ENCODE measurements around the gene SYNE4. TPM values are rescaled to one million over a fixed set of nuclear protein-coding genes. Genes with fewer than 3 reads are reported as not detected.
"Not testable (repeated sequence)": the region's sequence is repeated elsewhere in the genome, so short reads cannot be mapped to it uniquely, and the experiment has no call there.

SYNE4 gene
- total RNA-seq, 4 donors from 2014 or later = 0.42 to 3.0 (median 1.8) TPM

DNA sequence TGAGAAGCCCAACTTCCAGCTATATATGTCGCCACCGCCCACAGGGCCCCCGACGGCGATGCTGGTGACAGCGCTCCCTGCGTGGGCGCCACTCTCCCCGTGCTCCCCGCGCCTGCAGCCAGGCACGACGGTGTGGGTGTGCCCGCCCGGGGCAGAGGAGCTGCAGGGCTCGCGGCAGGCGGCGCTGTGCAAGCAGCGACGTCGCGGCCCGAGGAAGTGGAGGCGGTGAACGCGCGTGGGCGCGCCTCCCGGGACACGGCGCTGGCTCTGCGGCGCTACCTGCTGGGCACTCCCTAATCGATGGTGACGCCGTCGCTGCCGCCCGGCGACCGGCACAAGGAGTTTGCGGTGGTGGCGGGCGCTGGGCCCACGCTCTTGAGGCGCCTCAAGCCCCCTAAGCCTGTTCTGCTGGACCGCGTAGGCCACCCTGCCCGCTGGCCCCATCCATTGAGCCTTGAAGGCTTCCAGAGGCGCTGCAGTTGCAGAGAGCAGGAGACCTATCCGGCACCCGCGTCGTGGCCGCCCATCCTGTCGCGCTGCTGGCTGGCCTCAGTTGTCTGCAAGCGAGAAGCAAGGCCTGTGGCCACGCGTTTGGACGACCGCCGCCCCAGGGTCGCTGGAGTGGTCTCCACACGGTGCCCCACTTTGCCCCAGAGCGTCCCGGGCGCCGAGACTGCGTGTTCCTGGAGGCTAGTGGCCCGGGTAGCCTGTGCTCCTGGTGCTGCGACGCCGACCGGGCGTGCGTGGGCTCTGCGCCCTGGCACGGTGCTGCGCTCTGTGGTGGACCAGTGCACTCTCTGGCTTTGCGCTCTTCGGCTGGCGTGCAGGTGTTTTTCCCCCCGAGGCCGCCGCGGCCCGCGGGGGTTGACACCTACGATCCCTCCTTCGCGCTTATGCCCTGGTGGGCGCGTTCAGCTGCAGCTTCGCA, 49.3 kb downstream of the SYNE4 start:
- Histone ChIP-seq H3K27ac (no peak overlapping the region), H3K9me3 (no peaks in the 10 kb centered on the region), H3K4me1 (peaks cover 15% of the 10 kb centered on the region), H3K27me3 (peaks cover 46% of the 10 kb centered on the region), H3K4me3 (peak overlapping the region; percentile 21), H3K36me3 (no peaks in the 10 kb centered on the region)
- WGBS = 17% methylated on average over 5 of the region's 97 CpGs
- no peak for TF ChIP-seq EP300 (IDR thresholded peaks at IDR 0.05)
- TF ChIP-seq, protein P1, sequence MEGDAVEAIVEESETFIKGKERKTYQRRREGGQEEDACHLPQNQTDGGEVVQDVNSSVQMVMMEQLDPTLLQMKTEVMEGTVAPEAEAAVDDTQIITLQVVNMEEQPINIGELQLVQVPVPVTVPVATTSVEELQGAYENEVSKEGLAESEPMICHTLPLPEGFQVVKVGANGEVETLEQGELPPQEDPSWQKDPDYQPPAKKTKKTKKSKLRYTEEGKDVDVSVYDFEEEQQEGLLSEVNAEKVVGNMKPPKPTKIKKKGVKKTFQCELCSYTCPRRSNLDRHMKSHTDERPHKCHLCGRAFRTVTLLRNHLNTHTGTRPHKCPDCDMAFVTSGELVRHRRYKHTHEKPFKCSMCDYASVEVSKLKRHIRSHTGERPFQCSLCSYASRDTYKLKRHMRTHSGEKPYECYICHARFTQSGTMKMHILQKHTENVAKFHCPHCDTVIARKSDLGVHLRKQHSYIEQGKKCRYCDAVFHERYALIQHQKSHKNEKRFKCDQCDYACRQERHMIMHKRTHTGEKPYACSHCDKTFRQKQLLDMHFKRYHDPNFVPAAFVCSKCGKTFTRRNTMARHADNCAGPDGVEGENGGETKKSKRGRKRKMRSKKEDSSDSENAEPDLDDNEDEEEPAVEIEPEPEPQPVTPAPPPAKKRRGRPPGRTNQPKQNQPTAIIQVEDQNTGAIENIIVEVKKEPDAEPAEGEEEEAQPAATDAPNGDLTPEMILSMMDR (IDR thresholded peaks at IDR 0.05) = peak in 1 of 2 donors; percentile 30
- no peak for DNase-seq (ENCODE audit: low spot score in 2 of 2)

DNA sequence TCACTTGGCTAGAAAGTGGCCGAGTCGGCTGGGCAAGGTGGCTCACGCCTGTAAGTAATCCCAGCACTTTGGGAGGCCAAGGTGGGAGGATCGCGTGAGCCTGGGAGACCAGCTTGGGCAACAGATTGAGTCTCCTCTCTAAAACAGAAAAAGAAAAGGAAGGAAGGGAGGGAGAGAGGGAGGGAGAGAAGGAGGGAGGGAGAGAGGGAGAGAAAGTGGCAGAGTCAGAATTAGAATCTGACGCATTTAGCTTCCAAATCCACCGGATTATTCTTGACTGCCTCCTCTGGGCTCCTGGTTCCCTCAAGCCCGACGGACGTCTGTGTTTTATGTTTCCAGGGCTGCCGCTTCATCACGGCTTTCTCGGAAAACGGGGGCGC, 50.0 kb downstream of the SYNE4 start:
- WGBS = 29% methylated on average over 15 of the region's 15 CpGs
- no peak overlapping the region for H3K27ac ChIP-seq
- H3K4me3 ChIP-seq = peak overlapping the region; percentile 21

DNA sequence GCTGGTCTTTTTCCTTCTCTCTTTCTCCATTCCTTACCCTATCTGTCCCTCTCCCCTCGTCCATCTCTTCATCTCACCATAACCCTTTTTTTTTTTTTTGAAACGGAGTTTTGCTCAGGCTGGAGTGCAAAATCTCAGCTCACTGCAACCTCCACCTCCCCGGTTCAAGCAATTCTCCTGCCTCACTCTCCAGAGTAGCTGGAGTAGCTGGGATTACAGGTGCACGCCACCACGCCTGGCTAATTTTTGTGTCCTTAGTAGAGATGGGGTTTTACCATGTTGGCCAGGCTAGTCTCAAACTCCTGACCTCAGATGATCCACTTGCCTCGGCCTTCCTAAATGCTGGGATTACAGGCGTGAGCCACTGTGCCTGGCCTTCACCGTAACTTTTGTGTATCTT, 51.2 kb downstream of the SYNE4 start:
- H3K36me3 ChIP-seq; H3K27ac ChIP-seq; H3K4me3 ChIP-seq; DNase-seq (ENCODE audit: low spot score in 2 of 2); H3K9me3 ChIP-seq: not testable (repeated sequence)
- Histone ChIP-seq H3K4me1 (peaks cover 15% of the 10 kb centered on the region), H3K27me3 (peaks cover 40% of the 10 kb centered on the region)
- 81% methylated on average over 8 of the region's 8 CpGs for WGBS

More for the DNA sequence above, 50.0 kb downstream of the SYNE4 start:
- no peak for DNase-seq (ENCODE audit: low spot score in 2 of 2)
- H3K4me1 ChIP-seq = peaks cover 15% of the 10 kb centered on the region
- H3K27me3 ChIP-seq = peaks cover 45% of the 10 kb centered on the region
- TF ChIP-seq EP300 (IDR thresholded peaks at IDR 0.05) (no peak), POLR2AphosphoS5 (IDR thresholded peaks at IDR 0.05) (no peak), POLR2A (IDR thresholded peaks at IDR 0.05) (no peak)
- TF ChIP-seq, protein P1 (IDR thresholded peaks at IDR 0.05) = no peak
- no peaks in the 10 kb centered on the region for H3K36me3 ChIP-seq
- no peaks in the 10 kb centered on the region for H3K9me3 ChIP-seq

DNA sequence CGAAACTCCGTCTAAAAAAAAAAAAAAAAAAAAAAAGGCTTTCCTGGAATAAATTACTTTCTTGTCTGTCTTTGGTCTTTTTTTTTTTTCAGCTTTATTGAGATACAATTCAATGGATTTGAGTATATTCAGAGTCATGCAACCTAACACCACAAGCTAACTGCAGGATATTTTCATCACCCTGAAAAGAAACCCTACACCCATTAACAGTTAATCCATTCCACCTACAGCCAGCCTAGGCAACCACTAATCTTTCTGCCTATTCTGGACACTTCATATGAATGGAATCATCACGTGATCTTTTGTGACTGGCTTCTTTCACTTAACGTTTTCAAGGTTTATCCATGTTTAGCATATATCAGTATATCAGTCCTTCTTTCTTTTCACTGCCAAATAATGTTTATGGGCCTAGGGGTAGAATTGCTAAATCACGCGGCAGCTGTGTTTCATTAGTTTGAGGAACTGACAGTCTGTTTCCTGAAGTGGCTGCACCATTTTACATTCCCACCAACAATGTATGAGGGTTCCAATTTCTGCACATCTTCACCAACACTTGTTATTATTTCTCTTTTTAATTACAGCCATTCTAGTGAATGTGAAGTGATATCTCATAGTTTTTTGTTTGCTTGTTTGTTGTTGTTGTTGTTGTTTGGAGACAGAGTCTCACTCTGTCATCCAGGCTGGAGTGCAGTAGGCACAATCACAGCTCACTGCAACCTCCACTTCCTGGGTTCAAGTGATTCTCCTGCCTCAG, 52.6 kb downstream of the SYNE4 start:
- Histone ChIP-seq H3K4me3 (no peak overlapping the region), H3K36me3 (no peaks in the 10 kb centered on the region), H3K27ac (no peak overlapping the region), H3K27me3 (peaks cover 33% of the 10 kb centered on the region), H3K4me1 (peaks cover 15% of the 10 kb centered on the region), H3K9me3 (no peaks in the 10 kb centered on the region)
- TF ChIP-seq, protein P1 (IDR thresholded peaks at IDR 0.05) = no peak
- TF ChIP-seq POLR2A (IDR thresholded peaks at IDR 0.05) = no peak
- no peak for TF ChIP-seq EP300 (IDR thresholded peaks at IDR 0.05)
- no peak for TF ChIP-seq POLR2AphosphoS5 (IDR thresholded peaks at IDR 0.05)
- WGBS = 49% methylated on average over 6 of the region's 6 CpGs
- no peak for DNase-seq (ENCODE audit: low spot score in 2 of 2)

Other genes with a start within 250 kb of the SYNE4 start
- 10 to 100 TPM; 20.6 to 42.7 (median 31.7) TPM for gene ARHGAP33, start 233.2 kb downstream of the SYNE4 start, total RNA-seq
- gene PRODH2, start 196.0 kb downstream of the SYNE4 start, total RNA-seq = not detected
- gene NPHS1, start 156.3 kb downstream of the SYNE4 start, total RNA-seq = not detected
- not detected for gene KIRREL2, start 151.9 kb downstream of the SYNE4 start, total RNA-seq
- gene APLP1, start 140.2 kb downstream of the SYNE4 start, total RNA-seq = 1 to 10 TPM in 2 of 4 donors, under 1 TPM in 2; 0.64 to 1.6 (median 0.96) TPM
- gene NFKBID, start 108.3 kb downstream of the SYNE4 start, total RNA-seq = 10 to 100 TPM in 1 of 4 donors, 1 to 10 TPM in 3; 3.7 to 15.7 (median 6.9) TPM
- 1 to 10 TPM in 1 of 4 donors, not detected in 3; 8.3 TPM for gene HCST, start 106.3 kb downstream of the SYNE4 start, total RNA-seq
- gene TYROBP, start 100.5 kb downstream of the SYNE4 start, total RNA-seq = 10 to 100 TPM; 12.4 to 29.4 (median 15.6) TPM
- 10 to 100 TPM; 10.9 to 18.3 (median 12.8) TPM for gene LRFN3, start 72.4 kb downstream of the SYNE4 start, total RNA-seq
- 10 to 100 TPM; 21.6 to 29.6 (median 27.5) TPM for gene SDHAF1, start 13.6 kb downstream of the SYNE4 start, total RNA-seq
- 10 to 100 TPM; 21.1 to 33.2 (median 24.9) TPM for gene ALKBH6, start 5.4 kb upstream of the SYNE4 start, total RNA-seq
- gene CLIP3, start 24.1 kb upstream of the SYNE4 start, total RNA-seq = 1 to 10 TPM; 2.2 to 3.0 (median 2.7) TPM
- 10 to 100 TPM in 3 of 4 donors, 1 to 10 TPM in 1; 5.7 to 20.4 (median 10.9) TPM for gene THAP8, start 45.5 kb upstream of the SYNE4 start, total RNA-seq
- gene WDR62, start 46.1 kb upstream of the SYNE4 start, total RNA-seq = 1 to 10 TPM; 1.4 to 3.7 (median 1.8) TPM
- not detected for gene OVOL3, start 102.3 kb upstream of the SYNE4 start, total RNA-seq
- 10 to 100 TPM; 21.8 to 57.5 (median 31.3) TPM for gene POLR2I, start 106.1 kb upstream of the SYNE4 start, total RNA-seq
- gene TBCB, start 106.7 kb upstream of the SYNE4 start, total RNA-seq = 100 to 1,000 TPM in 1 of 4 donors, 10 to 100 TPM in 3; 63.2 to 117 (median 90.5) TPM
- 10 to 100 TPM; 60.2 to 95.5 (median 79.2) TPM for gene CAPNS1, start 131.3 kb upstream of the SYNE4 start, total RNA-seq
- gene COX7A1, start 143.6 kb upstream of the SYNE4 start, total RNA-seq = 10 to 100 TPM in 2 of 4 donors, 1 to 10 TPM in 2; 5.6 to 17.1 (median 11.4) TPM
- gene ZNF565, start 205.9 kb upstream of the SYNE4 start, total RNA-seq = 1 to 10 TPM; 3.6 to 9.8 (median 6.2) TPM
- 10 to 100 TPM; 60.2 to 70.4 (median 64.3) TPM for gene ZNF146, start 206.3 kb upstream of the SYNE4 start, total RNA-seq

Data from suprapubic skin (tissue), 4 donors.